ENCODE data around the gene PPP1R3D.

DNA sequence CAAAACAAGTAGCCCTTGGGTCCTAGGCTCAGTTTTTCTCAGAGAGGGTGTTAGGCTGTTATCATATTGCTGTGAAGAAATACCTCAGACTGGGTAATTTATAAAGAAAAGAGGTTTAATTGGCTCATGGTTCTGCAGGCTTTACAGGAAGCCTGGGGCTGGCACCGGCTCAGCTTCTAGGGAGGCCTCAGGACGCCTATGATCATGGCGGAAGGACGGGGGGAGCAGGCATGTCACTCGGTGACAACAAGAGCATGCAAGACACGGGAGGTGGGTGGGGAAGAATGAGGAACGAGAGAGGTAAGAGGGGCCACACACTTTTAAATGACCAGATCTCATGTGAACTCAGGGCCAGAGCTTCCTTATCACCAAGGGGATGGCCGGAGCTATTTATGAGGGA, 45.1 kb upstream of the PPP1R3D start:
- TF ChIP-seq, protein P1, sequence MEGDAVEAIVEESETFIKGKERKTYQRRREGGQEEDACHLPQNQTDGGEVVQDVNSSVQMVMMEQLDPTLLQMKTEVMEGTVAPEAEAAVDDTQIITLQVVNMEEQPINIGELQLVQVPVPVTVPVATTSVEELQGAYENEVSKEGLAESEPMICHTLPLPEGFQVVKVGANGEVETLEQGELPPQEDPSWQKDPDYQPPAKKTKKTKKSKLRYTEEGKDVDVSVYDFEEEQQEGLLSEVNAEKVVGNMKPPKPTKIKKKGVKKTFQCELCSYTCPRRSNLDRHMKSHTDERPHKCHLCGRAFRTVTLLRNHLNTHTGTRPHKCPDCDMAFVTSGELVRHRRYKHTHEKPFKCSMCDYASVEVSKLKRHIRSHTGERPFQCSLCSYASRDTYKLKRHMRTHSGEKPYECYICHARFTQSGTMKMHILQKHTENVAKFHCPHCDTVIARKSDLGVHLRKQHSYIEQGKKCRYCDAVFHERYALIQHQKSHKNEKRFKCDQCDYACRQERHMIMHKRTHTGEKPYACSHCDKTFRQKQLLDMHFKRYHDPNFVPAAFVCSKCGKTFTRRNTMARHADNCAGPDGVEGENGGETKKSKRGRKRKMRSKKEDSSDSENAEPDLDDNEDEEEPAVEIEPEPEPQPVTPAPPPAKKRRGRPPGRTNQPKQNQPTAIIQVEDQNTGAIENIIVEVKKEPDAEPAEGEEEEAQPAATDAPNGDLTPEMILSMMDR (IDR thresholded peaks at IDR 0.05; ENCODE audit: low read length): no peak
- no peak for TF ChIP-seq EZH2 (IDR thresholded peaks at IDR 0.05; ENCODE audit: borderline replicate concordance, low read length)
